Endothelial cell of umbilical vein (primary cell): ENCODE results near the gene AIDA. TPM values are rescaled to one million over a fixed set of nuclear protein-coding genes. Genes with fewer than 3 reads are reported as not detected.

Source experiments
- BruUV-seq: library from RNA; stranded (reverse); fragments of 400-500 nt; replicated peaks from 2 replicates; lab custom pipeline; 2021; lab: Mats Ljungman, UMichigan
- CTCF ChIA-PET: fragments of 300-600, 350-600 bp; sonication (Branson Sonifier 250); formaldehyde crosslinking; loops from one replicate; lab custom pipeline; 2021; ENCODE audit warnings: antibody characterized with exemption, inconsistent platforms; lab: Charles Lee
- POLR2A ChIA-PET: fragments of 300-600, 350-600 bp; sonication (Branson Sonifier 250); formaldehyde crosslinking; loops from one replicate; lab custom pipeline; 2021; ENCODE audit warnings: antibody characterized with exemption, inconsistent platforms; lab: Charles Lee
- DNase-seq: peaks from one replicate; pipeline ENCODE4 v3.0.0-alpha.2; 2011; ENCODE audit warnings: low read depth, low spot score
- FAIRE-seq: peaks from 2 replicates; lab custom pipeline; 2011; peaks lifted over from hg19 to GRCh38; lab: Jason Lieb, UNC
- H2AFZ ChIP-seq: 2 replicates; pipeline ENCODE4 v1.6.0; 2012; ENCODE audit warnings: low read depth, low read length, control low read depth, inconsistent platforms
- H3K27ac ChIP-seq: 2 replicates; pipeline ENCODE4 v1.5.1; 2011; ENCODE audit warnings: low read depth, mild to moderate bottlenecking, control low read depth, low read length, moderate library complexity; ENCODE audit not compliant: insufficient read depth
- H3K27me3 ChIP-seq, 2 experiments: 2 replicates each; pipeline versions ENCODE4 v1.6.0 to v1.6.1; 2011; ENCODE audit warnings: low read length in 2 of 2, mixed read lengths in 1 of 2; ENCODE audit not compliant: control insufficient read depth in 2 of 2, insufficient read depth in 2 of 2
- H3K36me3 ChIP-seq, 2 experiments: 2 replicates in 1 of 2; 3 replicates in 1 of 2; pipeline ENCODE4 v1.5.1; 2011; ENCODE audit warnings: low read length in 2 of 2, mild to moderate bottlenecking in 1 of 2, moderate library complexity in 1 of 2; ENCODE audit not compliant: control insufficient read depth in 2 of 2, insufficient read depth in 2 of 2; ENCODE audit errors: extremely low read depth in 1 of 2
- H3K4me1 ChIP-seq: 3 replicates; pipeline ENCODE4 v1.5.1; 2011; ENCODE audit warnings: mild to moderate bottlenecking, low read length; ENCODE audit not compliant: control insufficient read depth, insufficient read depth; ENCODE audit errors: extremely low read depth
- H3K4me2 ChIP-seq: 2 replicates; pipeline ENCODE4 v1.6.1; 2011; ENCODE audit warnings: low read length, control low read depth, mixed read lengths; ENCODE audit not compliant: insufficient read depth
- H3K4me3 ChIP-seq, 3 experiments: fragments of 200-600 bp in 1 of 3; sonication (generic), shearing (Covaris generic) in 1 of 3; replicated peaks in 1 of 3; 2 replicates each; pipeline ENCODE4 v1.5.1; 2011 to 2016; ENCODE audit warnings: control low read depth in 3 of 3, low read length in 3 of 3, mild to moderate bottlenecking in 2 of 3, inconsistent platforms in 1 of 3, low read depth in 1 of 3, moderate library complexity in 1 of 3; ENCODE audit not compliant: insufficient read depth in 1 of 3
- H3K79me2 ChIP-seq: 2 replicates; pipeline ENCODE4 v1.6.0; 2012; ENCODE audit warnings: low read length, inconsistent platforms; ENCODE audit not compliant: control insufficient read depth, insufficient read depth
- H3K9ac ChIP-seq: replicated peaks from 2 replicates; pipeline ENCODE3; 2011; ENCODE audit warnings: low read length, control low read depth; ENCODE audit not compliant: insufficient read depth; ENCODE audit errors: extremely low read depth
- H3K9me1 ChIP-seq: replicated peaks from 3 replicates; pipeline ENCODE4 v1.6.0; 2011; ENCODE audit warnings: mild to moderate bottlenecking, low read length; ENCODE audit not compliant: control insufficient read depth, insufficient read depth; ENCODE audit errors: extremely low read depth
- H3K9me3 ChIP-seq: replicated peaks from 2 replicates; pipeline ENCODE4 v1.5.1; 2012; ENCODE audit warnings: low read length, inconsistent platforms; ENCODE audit not compliant: control insufficient read depth, insufficient read depth
- H4K20me1 ChIP-seq: replicated peaks from 2 replicates; pipeline ENCODE3; 2011; ENCODE audit warnings: mild to moderate bottlenecking, low read length; ENCODE audit not compliant: control insufficient read depth, insufficient read depth; ENCODE audit errors: extremely low read depth
- EZH2 ChIP-seq: IDR thresholded peaks from 2 replicates; pipeline ENCODE4 v1.6.1; 2012; ENCODE audit warnings: borderline replicate concordance, low read depth, mild to moderate bottlenecking, moderate library complexity, low read length, inconsistent platforms; ENCODE audit not compliant: severe bottlenecking
- FOS ChIP-seq: IDR thresholded peaks from 2 replicates; pipeline ENCODE4 v1.6.1; 2011; ENCODE audit warnings: mild to moderate bottlenecking, low read length, moderate library complexity, borderline replicate concordance; ENCODE audit not compliant: insufficient read depth
- GATA2 ChIP-seq: IDR thresholded peaks from 2 replicates; pipeline ENCODE4 v1.7.0; 2011; ENCODE audit warnings: low read depth, mild to moderate bottlenecking, moderate library complexity, mixed read lengths, low read length; ENCODE audit not compliant: insufficient read length, insufficient read depth
- JUN ChIP-seq: IDR thresholded peaks from 2 replicates; pipeline ENCODE4 v1.6.1; 2011; ENCODE audit warnings: borderline replicate concordance, low read depth; ENCODE audit not compliant: insufficient read length, insufficient read depth
- MYC ChIP-seq: IDR thresholded peaks from one replicate; pipeline ENCODE4 v1.6.1; 2011; ENCODE audit warnings: mild to moderate bottlenecking, low read depth, low read length
- POLR2A ChIP-seq: IDR thresholded peaks from 2 replicates; pipeline ENCODE4 v1.6.1; 2012; ENCODE audit warnings: low read depth, mild to moderate bottlenecking, control low read depth, low read length
- POLR2AphosphoS5 ChIP-seq: IDR thresholded peaks from 2 replicates; pipeline ENCODE4 v1.6.1; 2012; ENCODE audit warnings: low read depth, mild to moderate bottlenecking, control low read depth, low read length, moderate library complexity; ENCODE audit not compliant: insufficient read depth
- dilution Hi-C: fragments of 300-500 bp; cut with MboI; formaldehyde crosslinking; loops from one replicate; pipeline ENCODE4 v1.15.0; 2019; ENCODE audit warnings: low sequenced_read_pairs; ENCODE audit not compliant: extremely low pct_ligation_motif_present
- intact Hi-C: fragments of 100-400 bp; cut with micrococcal nuclease; formaldehyde crosslinking; loops from one replicate; pipeline ENCODE4 v1.10.0; 2022
- polyA plus RNA-seq, 4 experiments: library from polyadenylated mRNA; depleted of rRNA in 3 of 4; stranded (reverse) in 3 of 4; unstranded in 1 of 4; fragments of >200 nt; gene quantifications; 2 replicates each; pipeline versions ENCODE4 v1.2.1 to v1.2.3, GENCODE V29; 2011 to 2012; ENCODE audit warnings: missing spikeins in 1 of 4
- total RNA-seq: library from RNA; stranded (reverse); gene quantifications from 2 replicates; pipeline ENCODE4 v1.2.3, GENCODE V29; 2021
- TF ChIP-seq, protein P1 (sequence below), 2 donors: IDR thresholded peaks; 1 replicate in 1 of 2; 2 replicates in 1 of 2; pipeline ENCODE4 v1.5.1; 2011; ENCODE audit warnings: low read length in 2 of 2, mild to moderate bottlenecking in 2 of 2, moderate library complexity in 2 of 2, control low read depth in 1 of 2, inconsistent platforms in 1 of 2, low read depth in 1 of 2; ENCODE audit not compliant: insufficient read depth in 1 of 2; ENCODE audit errors: extremely low read depth in 1 of 2
- TF ChIP-seq, protein P2 (sequence below): IDR thresholded peaks from 2 replicates; pipeline ENCODE4 v1.6.1; 2011; ENCODE audit not compliant: insufficient read depth, insufficient read length

Gene AIDA
- total and polyA plus RNA-seq, 2 donors (not counting 3 experiments of a cell fraction or from before 2014, with no cell fraction given), result 32.8 to 75.4 TPM

DNA sequence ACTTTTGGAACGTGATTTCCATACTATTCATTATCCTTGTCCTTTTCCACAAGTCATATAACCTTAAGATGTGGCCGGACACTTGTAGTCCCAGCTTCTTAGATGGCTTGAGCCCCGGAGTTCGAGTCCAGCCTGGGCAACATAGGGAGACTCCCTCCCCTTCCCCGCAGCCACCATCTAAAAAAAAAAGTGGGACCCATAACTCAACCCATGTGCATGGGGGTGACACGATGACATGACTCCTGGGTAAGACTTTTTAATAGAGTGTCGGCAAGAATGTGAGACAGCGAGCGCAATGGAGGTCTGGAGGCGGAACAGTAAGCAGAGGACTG is 68.7 kb downstream of the AIDA start:
- CTCF ChIA-PET, result interaction anchor here (2.4 to 2.9 kb wide), 2 partner anchors 9 to 178 kb away, joined by 11 to 24 read pairs; no protein-coding TSS in a partner anchor
- intact Hi-C loops (loop anchor here (5.0 kb wide), 1 partner anchor 1491 kb away; no protein-coding TSS in a partner anchor), dilution Hi-C loops (no loop called here)
- Histone ChIP-seq H3K9ac (peak overlapping the region; percentile 94), H2AFZ (peak overlapping the region; percentile 85), H3K79me2 (peaks cover 11% of the 10 kb centered on the region), H4K20me1 (no peaks in the 10 kb centered on the region), H3K9me1 (no peaks in the 10 kb centered on the region), H3K4me1 (peaks cover 13% of the 10 kb centered on the region), H3K27ac (peak overlapping the region; percentile 93), H3K4me3 (peak overlapping the region; percentile 42 to 98 (median 72)), H3K27me3 (no peaks in the 10 kb centered on the region), H3K36me3 (no peaks in the 10 kb centered on the region), H3K4me2 (peak overlapping the region; percentile 81), H3K9me3 (no peaks in the 10 kb centered on the region)
- DNase-seq (no peak), FAIRE-seq (peak; percentile 31)
- POLR2A ChIA-PET, result interaction anchor here (0.6 kb wide), 1 partner anchor 179 kb away, joined by 3 read pairs; no protein-coding TSS in a partner anchor
- TF ChIP-seq EZH2, result no peak
- no peak for TF ChIP-seq POLR2AphosphoS5
- no peak for TF ChIP-seq POLR2A
- no peak for TF ChIP-seq FOS
- no peak for TF ChIP-seq JUN
- TF ChIP-seq MYC, result no peak
- TF ChIP-seq, protein P1, sequence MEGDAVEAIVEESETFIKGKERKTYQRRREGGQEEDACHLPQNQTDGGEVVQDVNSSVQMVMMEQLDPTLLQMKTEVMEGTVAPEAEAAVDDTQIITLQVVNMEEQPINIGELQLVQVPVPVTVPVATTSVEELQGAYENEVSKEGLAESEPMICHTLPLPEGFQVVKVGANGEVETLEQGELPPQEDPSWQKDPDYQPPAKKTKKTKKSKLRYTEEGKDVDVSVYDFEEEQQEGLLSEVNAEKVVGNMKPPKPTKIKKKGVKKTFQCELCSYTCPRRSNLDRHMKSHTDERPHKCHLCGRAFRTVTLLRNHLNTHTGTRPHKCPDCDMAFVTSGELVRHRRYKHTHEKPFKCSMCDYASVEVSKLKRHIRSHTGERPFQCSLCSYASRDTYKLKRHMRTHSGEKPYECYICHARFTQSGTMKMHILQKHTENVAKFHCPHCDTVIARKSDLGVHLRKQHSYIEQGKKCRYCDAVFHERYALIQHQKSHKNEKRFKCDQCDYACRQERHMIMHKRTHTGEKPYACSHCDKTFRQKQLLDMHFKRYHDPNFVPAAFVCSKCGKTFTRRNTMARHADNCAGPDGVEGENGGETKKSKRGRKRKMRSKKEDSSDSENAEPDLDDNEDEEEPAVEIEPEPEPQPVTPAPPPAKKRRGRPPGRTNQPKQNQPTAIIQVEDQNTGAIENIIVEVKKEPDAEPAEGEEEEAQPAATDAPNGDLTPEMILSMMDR (IDR thresholded peaks at IDR 0.05; ENCODE audit: extremely low read depth in 1 of 2, insufficient read depth in 1 of 2, low read depth in 1 of 2, low read length in 2 of 2), result no peak
- TF ChIP-seq GATA2, result no peak
- TF ChIP-seq, protein P2, sequence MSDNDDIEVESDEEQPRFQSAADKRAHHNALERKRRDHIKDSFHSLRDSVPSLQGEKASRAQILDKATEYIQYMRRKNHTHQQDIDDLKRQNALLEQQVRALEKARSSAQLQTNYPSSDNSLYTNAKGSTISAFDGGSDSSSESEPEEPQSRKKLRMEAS, result no peak
- BruUV-seq, result TSS peak; percentile 99
